HepG2 (cell line): Measurements from ENCODE around the gene IL33. TPM values are rescaled to one million over a fixed set of nuclear protein-coding genes. Genes with fewer than 3 reads are reported as not detected.

ENCODE experiments used
- ATAC-seq: fragments of 200-7000 bp; cut with Tn5 transposase; 3 replicates; pipeline ENCODE4 v1.9.1; 2020; ENCODE audit warnings: mild to moderate bottlenecking, moderate library complexity
- BruUV-seq: library from RNA; stranded (reverse); fragments of 400-500 nt; replicated peaks from 2 replicates; lab custom pipeline; 2021; lab: Mats Ljungman, UMichigan
- CTCF ChIA-PET: fragments of 300-600 bp; formaldehyde crosslinking; extraction: SDS; loops from one replicate; lab custom pipeline; 2021; ENCODE audit warnings: low total read pairs, inconsistent platforms, low intra/inter-chr PET ratio; lab: Yijun Ruan, JAX
- POLR2A ChIA-PET: fragments of 350-600 bp; sonication (Branson Sonifier 250); formaldehyde crosslinking; loops from one replicate; lab custom pipeline; 2020; ENCODE audit warnings: antibody characterized with exemption, inconsistent platforms; lab: Yijun Ruan, JAX
- DNase-seq: peaks from one replicate; pipeline ENCODE4 v3.0.0-alpha.2; 2015; ENCODE audit warnings: low spot score
- FAIRE-seq: peaks from 3 replicates; lab custom pipeline; 2011; peaks lifted over from hg19 to GRCh38; lab: Jason Lieb, UNC
- H2AFZ ChIP-seq: one replicate; pipeline ENCODE4 v1.6.1; 2011; ENCODE audit warnings: low read length, inconsistent platforms
- H3K27ac ChIP-seq: fragments of 300-600 bp; 3 replicates; pipeline ENCODE4 v1.8.0; 2011; ENCODE audit warnings: mixed run types, mild to moderate bottlenecking, mixed read lengths, low read length, inconsistent platforms; ENCODE audit not compliant: insufficient read depth; ENCODE audit errors: extremely low read length
- H3K27me3 ChIP-seq, 2 experiments: fragments of 200-600 bp in 1 of 2; 2 replicates in 1 of 2; 3 replicates in 1 of 2; pipeline versions ENCODE4 v1.6.0 to v1.8.0; 2011; ENCODE audit warnings: low read length in 2 of 2, mild to moderate bottlenecking in 2 of 2, moderate library complexity in 2 of 2, inconsistent platforms in 1 of 2; ENCODE audit not compliant: insufficient read depth in 2 of 2, control insufficient read depth in 1 of 2
- H3K36me3 ChIP-seq, 2 experiments: fragments of 200-600 bp in 1 of 2; replicated peaks in 1 of 2; 2 replicates in 1 of 2; 3 replicates in 1 of 2; pipeline versions ENCODE4 v1.5.1 to v1.8.0; 2011; ENCODE audit warnings: low read length in 2 of 2, inconsistent platforms in 1 of 2; ENCODE audit not compliant: insufficient read depth in 2 of 2, control insufficient read depth in 1 of 2
- H3K4me1 ChIP-seq: 2 replicates; pipeline ENCODE4 v1.5.1; 2012; ENCODE audit warnings: low read length, inconsistent platforms; ENCODE audit not compliant: insufficient read depth
- H3K4me2 ChIP-seq: 2 replicates; pipeline ENCODE4 v1.6.0; 2011; ENCODE audit warnings: low read depth, low read length, inconsistent platforms
- H3K4me3 ChIP-seq, 3 experiments: fragments of 200-600 bp in 1 of 3; sonication (generic), shearing (Covaris generic) in 1 of 3; replicated peaks in 1 of 3; 2 replicates each; pipeline ENCODE4 v1.5.1; 2011 to 2016; ENCODE audit warnings: low read length in 3 of 3, inconsistent platforms in 2 of 3, low read depth in 2 of 3, mild to moderate bottlenecking in 2 of 3, control low read depth in 1 of 3, mixed read lengths in 1 of 3; ENCODE audit not compliant: insufficient read depth in 1 of 3
- H3K79me2 ChIP-seq: one replicate; pipeline ENCODE4 v1.6.1; 2011; ENCODE audit warnings: low read length, inconsistent platforms; ENCODE audit not compliant: insufficient read depth
- H3K9ac ChIP-seq: 2 replicates; pipeline ENCODE4 v1.6.0; 2011; ENCODE audit warnings: mild to moderate bottlenecking, low read depth, low read length, inconsistent platforms; ENCODE audit not compliant: insufficient read depth
- H3K9me3 ChIP-seq: 2 replicates; pipeline ENCODE4 v1.5.1; 2012; ENCODE audit warnings: mild to moderate bottlenecking, low read length
- H4K20me1 ChIP-seq: 2 replicates; pipeline ENCODE4 v1.6.0; 2011; ENCODE audit warnings: inconsistent platforms, mild to moderate bottlenecking, low read length, moderate library complexity; ENCODE audit not compliant: insufficient read depth
- DMAP1 ChIP-seq: IDR thresholded peaks from 2 replicates; pipeline ENCODE4 v1.6.1; 2016
- POLR2AphosphoS2 ChIP-seq: IDR thresholded peaks from 2 replicates; pipeline ENCODE4 v1.6.1; 2011; ENCODE audit warnings: low read depth, low read length, improper control_type of control experiment
- SALL1 ChIP-seq: sonication (generic); formaldehyde crosslinking; IDR thresholded peaks from 2 replicates; pipeline ENCODE4 v1.8.0; 2022; ENCODE audit warnings: mild to moderate bottlenecking, missing genetic modification reagents
- XRCC5 ChIP-seq: fragments of 200-400 bp; formaldehyde crosslinking; optimal IDR thresholded peaks from 2 replicates; pipeline ENCODE3; 2017; ENCODE audit warnings: mild to moderate bottlenecking, low read length
- ZMYM3 ChIP-seq: sonication (generic); formaldehyde crosslinking; IDR thresholded peaks from 2 replicates; pipeline ENCODE4 v1.5.1; 2020; ENCODE audit warnings: mild to moderate bottlenecking, missing genetic modification reagents
- ZNF20 ChIP-seq: sonication (generic); formaldehyde crosslinking; IDR thresholded peaks from 2 replicates; pipeline ENCODE4 v1.4.0; 2020; ENCODE audit warnings: mild to moderate bottlenecking, moderate library complexity, missing genetic modification reagents
- ZNF224 ChIP-seq: sonication (generic); formaldehyde crosslinking; IDR thresholded peaks from 2 replicates; pipeline ENCODE4 v1.5.0; 2020; ENCODE audit warnings: mild to moderate bottlenecking, missing genetic modification reagents
- ZNF367 ChIP-seq: sonication (generic); formaldehyde crosslinking; IDR thresholded peaks from 2 replicates; pipeline ENCODE4 v1.4.0; 2020; ENCODE audit warnings: missing genetic modification reagents, borderline replicate concordance
- ZNF709 ChIP-seq: sonication (generic); formaldehyde crosslinking; IDR thresholded peaks from 2 replicates; pipeline ENCODE4 v1.5.0; 2020; ENCODE audit warnings: mild to moderate bottlenecking, missing genetic modification reagents
- WGBS: methylation state at CpG from one replicate; pipeline ENCODE4 v1.1.6; 2017; ENCODE audit warnings: low lambda C conversion rate; 5-methylcytosine and 5-hydroxymethylcytosine counted together
- in situ Hi-C: cut with HindIII; loops from 2 replicates; pipeline ENCODE4 v1.10.0; 2017; ENCODE audit warnings: low pct_unique_long_range_greater_than_20kb; ENCODE audit not compliant: extremely low pct_ligation_motif_present
- intact Hi-C: fragments of 100-400 bp; cut with micrococcal nuclease; formaldehyde crosslinking; loops from one replicate; pipeline ENCODE4 v1.10.0; 2022; ENCODE audit not compliant: unreplicated experiment
- polyA plus RNA-seq, 8 experiments: library from polyadenylated mRNA; depleted of rRNA in 3 of 8; stranded (reverse) in 7 of 8; unstranded in 1 of 8; fragments of >200 nt; fragmentation: Illumina TruSeq in 4 of 8; extraction: Trizol in 4 of 8; gene quantifications; 2 replicates each; pipeline versions ENCODE4 v1.2.1 to v1.2.3, GENCODE V29; 2011 to 2016; ENCODE audit warnings: low read depth in 4 of 8, missing spikeins in 1 of 8, mixed read lengths in 1 of 8; ENCODE audit not compliant: insufficient read depth in 1 of 8
- total RNA-seq, 5 experiments: library from RNA; depleted of rRNA; stranded (reverse); fragments of >200 nt; fragmentation: Illumina TruSeq; extraction: Trizol; gene quantifications; 2 replicates each; pipeline ENCODE4 v1.2.3, GENCODE V29; 2016; ENCODE audit warnings: low read depth in 1 of 5
- TF ChIP-seq, protein P1 (sequence below): sonication (generic); formaldehyde crosslinking; IDR thresholded peaks from 2 replicates; pipeline ENCODE4 v1.5.1; 2020; ENCODE audit warnings: missing genetic modification reagents, mild to moderate bottlenecking, borderline replicate concordance
- TF ChIP-seq, protein P2 (sequence below): sonication (generic); formaldehyde crosslinking; IDR thresholded peaks from 2 replicates; pipeline ENCODE4 v1.5.0; 2020; ENCODE audit warnings: mild to moderate bottlenecking, missing genetic modification reagents, borderline replicate concordance
- TF ChIP-seq, protein P3 (sequence below): sonication (generic); formaldehyde crosslinking; IDR thresholded peaks from 2 replicates; pipeline ENCODE4 v1.5.1; 2020; ENCODE audit warnings: mild to moderate bottlenecking, missing genetic modification reagents, borderline replicate concordance

IL33 gene
- total and polyA plus RNA-seq, 2 of the 13 experiments (the other 11 are each of a cell fraction or from before 2014, with no cell fraction given) = 0.05 TPM; not detected in 1

DNA sequence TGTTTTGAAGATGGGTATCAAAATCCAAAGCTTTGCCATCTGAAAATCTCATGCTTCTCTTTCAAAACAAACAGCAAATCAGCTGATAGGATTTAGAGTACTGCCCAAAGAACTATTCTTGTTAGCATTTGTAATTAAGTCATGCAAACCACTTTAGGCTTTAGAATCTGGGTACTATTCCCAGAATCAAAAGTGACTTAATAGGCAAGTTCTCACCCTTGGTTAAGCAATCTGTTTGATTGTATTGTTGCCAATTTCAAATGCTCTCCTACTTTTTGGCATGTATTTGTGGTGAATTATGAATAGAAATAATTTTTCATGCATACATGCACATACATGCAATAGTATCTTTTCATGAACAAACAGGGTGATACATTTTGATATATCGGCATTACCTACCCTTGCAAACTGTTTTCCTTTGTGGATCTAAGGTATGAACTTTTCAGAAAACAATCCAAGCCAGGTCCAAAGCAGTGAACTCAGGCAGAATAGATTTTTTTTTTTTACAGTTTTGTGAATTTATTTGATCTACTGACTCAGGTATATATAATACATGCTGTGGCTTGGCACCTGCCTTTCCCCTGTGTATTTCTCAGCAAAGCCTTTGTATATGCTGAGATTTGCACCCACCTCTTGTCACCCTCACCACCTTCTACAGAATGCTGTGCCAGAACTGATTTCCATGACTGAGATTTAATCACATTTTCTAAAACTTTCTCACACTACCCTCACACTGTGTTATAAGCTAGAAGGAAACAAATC lies 9.0 kb downstream of the IL33 start (continued):
- TF ChIP-seq, protein P1, sequence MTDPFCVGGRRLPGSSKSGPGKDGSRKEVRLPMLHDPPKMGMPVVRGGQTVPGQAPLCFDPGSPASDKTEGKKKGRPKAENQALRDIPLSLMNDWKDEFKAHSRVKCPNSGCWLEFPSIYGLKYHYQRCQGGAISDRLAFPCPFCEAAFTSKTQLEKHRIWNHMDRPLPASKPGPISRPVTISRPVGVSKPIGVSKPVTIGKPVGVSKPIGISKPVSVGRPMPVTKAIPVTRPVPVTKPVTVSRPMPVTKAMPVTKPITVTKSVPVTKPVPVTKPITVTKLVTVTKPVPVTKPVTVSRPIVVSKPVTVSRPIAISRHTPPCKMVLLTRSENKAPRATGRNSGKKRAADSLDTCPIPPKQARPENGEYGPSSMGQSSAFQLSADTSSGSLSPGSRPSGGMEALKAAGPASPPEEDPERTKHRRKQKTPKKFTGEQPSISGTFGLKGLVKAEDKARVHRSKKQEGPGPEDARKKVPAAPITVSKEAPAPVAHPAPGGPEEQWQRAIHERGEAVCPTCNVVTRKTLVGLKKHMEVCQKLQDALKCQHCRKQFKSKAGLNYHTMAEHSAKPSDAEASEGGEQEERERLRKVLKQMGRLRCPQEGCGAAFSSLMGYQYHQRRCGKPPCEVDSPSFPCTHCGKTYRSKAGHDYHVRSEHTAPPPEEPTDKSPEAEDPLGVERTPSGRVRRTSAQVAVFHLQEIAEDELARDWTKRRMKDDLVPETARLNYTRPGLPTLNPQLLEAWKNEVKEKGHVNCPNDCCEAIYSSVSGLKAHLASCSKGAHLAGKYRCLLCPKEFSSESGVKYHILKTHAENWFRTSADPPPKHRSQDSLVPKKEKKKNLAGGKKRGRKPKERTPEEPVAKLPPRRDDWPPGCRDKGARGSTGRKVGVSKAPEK (CRISPR knock-in tag) = no peak

DNA sequence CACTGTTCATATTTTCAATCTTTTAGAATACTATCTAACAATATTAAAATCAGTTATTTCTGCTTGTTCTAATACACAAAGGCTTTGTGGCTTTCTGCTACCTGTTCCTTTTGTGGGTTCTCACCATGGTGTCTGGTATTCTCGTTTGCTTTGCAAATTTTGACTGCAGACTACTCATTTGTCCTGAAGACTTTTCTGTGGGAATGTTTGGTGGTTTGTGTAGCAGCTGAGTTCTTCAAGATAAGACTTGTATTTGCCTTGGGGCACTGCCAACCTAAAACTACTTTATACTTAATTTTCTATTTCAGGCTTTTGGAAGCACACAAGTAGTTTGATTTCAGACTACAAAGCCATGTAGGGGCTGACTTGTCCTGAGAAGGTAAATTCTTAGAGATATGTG lies 11.1 kb downstream of the IL33 start:
- no peaks in the 10 kb centered on the region for H4K20me1 ChIP-seq
- no peak overlapping the region for H3K27ac ChIP-seq
- no peaks in the 10 kb centered on the region for H3K79me2 ChIP-seq
- no peak overlapping the region for H2AFZ ChIP-seq
- no peaks in the 10 kb centered on the region for H3K9me3 ChIP-seq
- ATAC-seq = no peak
- 0% methylated on average over 1 of the region's 1 CpG for WGBS
- H3K9ac ChIP-seq = no peak overlapping the region
- CTCF ChIA-PET = no interaction called here
- in situ Hi-C loops = no loop called here
- no peak for DNase-seq
- H3K36me3 ChIP-seq = no peaks in the 10 kb centered on the region
- H3K4me2 ChIP-seq = no peak overlapping the region
- no peaks in the 10 kb centered on the region for H3K4me1 ChIP-seq
- POLR2A ChIA-PET = no interaction called here
- FAIRE-seq = no peak
- peaks cover 0 to 11% of the 10 kb centered on the region in 2 experiments; a peak in 2 of 5 replicates for H3K27me3 ChIP-seq
- intact Hi-C loops = no loop called here
- no peak overlapping the region for H3K4me3 ChIP-seq
- no TSS peak for BruUV-seq
- TF ChIP-seq ZNF224 (CRISPR knock-in tag) (no peak), ZNF367 (CRISPR knock-in tag) (no peak), DMAP1 (CRISPR knock-in tag) (no peak), ZNF20 (CRISPR knock-in tag) (no peak), ZNF709 (CRISPR knock-in tag) (no peak), XRCC5 (no peak), SALL1 (CRISPR knock-in tag) (no peak), ZMYM3 (CRISPR knock-in tag) (no peak), POLR2AphosphoS2 (no peak)
- TF ChIP-seq, protein P2, sequence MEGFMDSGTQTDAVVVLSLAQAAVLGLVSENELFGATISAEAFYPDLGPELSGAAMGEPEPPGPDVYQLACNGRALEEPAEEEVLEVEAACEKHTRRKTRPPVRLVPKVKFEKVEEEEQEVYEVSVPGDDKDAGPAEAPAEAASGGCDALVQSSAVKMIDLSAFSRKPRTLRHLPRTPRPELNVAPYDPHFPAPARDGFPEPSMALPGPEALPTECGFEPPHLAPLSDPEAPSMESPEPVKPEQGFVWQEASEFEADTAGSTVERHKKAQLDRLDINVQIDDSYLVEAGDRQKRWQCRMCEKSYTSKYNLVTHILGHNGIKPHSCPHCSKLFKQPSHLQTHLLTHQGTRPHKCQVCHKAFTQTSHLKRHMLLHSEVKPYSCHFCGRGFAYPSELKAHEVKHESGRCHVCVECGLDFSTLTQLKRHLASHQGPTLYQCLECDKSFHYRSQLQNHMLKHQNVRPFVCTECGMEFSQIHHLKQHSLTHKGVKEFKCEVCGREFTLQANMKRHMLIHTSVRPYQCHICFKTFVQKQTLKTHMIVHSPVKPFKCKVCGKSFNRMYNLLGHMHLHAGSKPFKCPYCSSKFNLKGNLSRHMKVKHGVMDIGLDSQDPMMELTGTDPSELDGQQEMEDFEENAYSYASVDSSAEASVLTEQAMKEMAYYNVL (CRISPR knock-in tag) = no peak
- TF ChIP-seq, protein P3, sequence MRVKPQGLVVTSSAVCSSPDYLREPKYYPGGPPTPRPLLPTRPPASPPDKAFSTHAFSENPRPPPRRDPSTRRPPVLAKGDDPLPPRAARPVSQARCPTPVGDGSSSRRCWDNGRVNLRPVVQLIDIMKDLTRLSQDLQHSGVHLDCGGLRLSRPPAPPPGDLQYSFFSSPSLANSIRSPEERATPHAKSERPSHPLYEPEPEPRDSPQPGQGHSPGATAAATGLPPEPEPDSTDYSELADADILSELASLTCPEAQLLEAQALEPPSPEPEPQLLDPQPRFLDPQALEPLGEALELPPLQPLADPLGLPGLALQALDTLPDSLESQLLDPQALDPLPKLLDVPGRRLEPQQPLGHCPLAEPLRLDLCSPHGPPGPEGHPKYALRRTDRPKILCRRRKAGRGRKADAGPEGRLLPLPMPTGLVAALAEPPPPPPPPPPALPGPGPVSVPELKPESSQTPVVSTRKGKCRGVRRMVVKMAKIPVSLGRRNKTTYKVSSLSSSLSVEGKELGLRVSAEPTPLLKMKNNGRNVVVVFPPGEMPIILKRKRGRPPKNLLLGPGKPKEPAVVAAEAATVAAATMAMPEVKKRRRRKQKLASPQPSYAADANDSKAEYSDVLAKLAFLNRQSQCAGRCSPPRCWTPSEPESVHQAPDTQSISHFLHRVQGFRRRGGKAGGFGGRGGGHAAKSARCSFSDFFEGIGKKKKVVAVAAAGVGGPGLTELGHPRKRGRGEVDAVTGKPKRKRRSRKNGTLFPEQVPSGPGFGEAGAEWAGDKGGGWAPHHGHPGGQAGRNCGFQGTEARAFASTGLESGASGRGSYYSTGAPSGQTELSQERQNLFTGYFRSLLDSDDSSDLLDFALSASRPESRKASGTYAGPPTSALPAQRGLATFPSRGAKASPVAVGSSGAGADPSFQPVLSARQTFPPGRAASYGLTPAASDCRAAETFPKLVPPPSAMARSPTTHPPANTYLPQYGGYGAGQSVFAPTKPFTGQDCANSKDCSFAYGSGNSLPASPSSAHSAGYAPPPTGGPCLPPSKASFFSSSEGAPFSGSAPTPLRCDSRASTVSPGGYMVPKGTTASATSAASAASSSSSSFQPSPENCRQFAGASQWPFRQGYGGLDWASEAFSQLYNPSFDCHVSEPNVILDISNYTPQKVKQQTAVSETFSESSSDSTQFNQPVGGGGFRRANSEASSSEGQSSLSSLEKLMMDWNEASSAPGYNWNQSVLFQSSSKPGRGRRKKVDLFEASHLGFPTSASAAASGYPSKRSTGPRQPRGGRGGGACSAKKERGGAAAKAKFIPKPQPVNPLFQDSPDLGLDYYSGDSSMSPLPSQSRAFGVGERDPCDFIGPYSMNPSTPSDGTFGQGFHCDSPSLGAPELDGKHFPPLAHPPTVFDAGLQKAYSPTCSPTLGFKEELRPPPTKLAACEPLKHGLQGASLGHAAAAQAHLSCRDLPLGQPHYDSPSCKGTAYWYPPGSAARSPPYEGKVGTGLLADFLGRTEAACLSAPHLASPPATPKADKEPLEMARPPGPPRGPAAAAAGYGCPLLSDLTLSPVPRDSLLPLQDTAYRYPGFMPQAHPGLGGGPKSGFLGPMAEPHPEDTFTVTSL (CRISPR knock-in tag) = no peak
